Measurements from ENCODE around the gene GCG. TPM values are rescaled to one million over a fixed set of nuclear protein-coding genes. Genes with fewer than 3 reads are reported as not detected.

GCG gene
- total and polyA plus RNA-seq, 10 of the 15 experiments (the other 5 are each of a cell fraction or from before 2014, with no cell fraction given): not detected

DNA sequence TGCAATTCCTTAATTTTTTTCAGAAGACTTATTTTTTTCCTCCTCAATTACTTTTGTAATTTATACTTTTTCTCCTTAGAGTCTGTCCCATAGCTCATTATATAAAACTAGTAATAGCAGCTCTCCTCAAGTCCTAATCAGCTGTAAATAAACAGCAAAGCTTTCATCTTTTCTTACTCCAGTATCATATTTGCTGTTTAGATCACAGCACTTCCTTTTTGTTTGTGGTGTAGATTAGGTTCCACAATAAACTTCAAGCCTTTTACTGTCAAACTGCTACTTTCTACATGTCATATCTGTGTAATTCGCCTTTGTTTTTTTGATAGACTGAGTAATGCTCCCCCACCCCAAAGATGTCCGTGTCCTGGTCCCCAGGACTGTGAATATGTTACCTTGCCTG, 25.5 kb downstream of the GCG start (continued):
- TF ChIP-seq, protein P1, sequence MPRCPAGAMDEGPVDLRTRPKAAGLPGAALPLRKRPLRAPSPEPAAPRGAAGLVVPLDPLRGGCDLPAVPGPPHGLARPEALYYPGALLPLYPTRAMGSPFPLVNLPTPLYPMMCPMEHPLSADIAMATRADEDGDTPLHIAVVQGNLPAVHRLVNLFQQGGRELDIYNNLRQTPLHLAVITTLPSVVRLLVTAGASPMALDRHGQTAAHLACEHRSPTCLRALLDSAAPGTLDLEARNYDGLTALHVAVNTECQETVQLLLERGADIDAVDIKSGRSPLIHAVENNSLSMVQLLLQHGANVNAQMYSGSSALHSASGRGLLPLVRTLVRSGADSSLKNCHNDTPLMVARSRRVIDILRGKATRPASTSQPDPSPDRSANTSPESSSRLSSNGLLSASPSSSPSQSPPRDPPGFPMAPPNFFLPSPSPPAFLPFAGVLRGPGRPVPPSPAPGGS (IDR thresholded peaks at IDR 0.05; ENCODE audit: borderline replicate concordance, insufficient read depth, low read depth, low read length, poor library complexity, severe bottlenecking): no peak
- no peak for TF ChIP-seq ESRRA (IDR thresholded peaks at IDR 0.05; ENCODE audit: low read length)
- 0 out of 2 replicates have a peak, but pooled peaks have one; percentile 11 for TF ChIP-seq BCL11A (IDR thresholded peaks at IDR 0.05; ENCODE audit: low read depth, low read length)
- no peak for TF ChIP-seq IRF5 (IDR thresholded peaks at IDR 0.05; ENCODE audit: borderline replicate concordance)
- TF ChIP-seq NR2F1 (conservative IDR thresholded peaks at IDR 0.05): no peak
- no peak for TF ChIP-seq ETV6 (conservative IDR thresholded peaks at IDR 0.05 in 1 of 2, IDR thresholded peaks at IDR 0.05 in 1 of 2; ENCODE audit: borderline replicate concordance in 1 of 2, low read depth in 1 of 2)
- TF ChIP-seq STAT3 (IDR thresholded peaks at IDR 0.05; ENCODE audit: low read depth, low read length): no peak
- TF ChIP-seq NBN (IDR thresholded peaks at IDR 0.05): 0 out of 2 replicates have a peak, but pooled peaks have one; percentile 15
- TF ChIP-seq E2F8 (IDR thresholded peaks at IDR 0.05; ENCODE audit: low read depth, partially characterized antibody): no peak
- TF ChIP-seq, protein P2, sequence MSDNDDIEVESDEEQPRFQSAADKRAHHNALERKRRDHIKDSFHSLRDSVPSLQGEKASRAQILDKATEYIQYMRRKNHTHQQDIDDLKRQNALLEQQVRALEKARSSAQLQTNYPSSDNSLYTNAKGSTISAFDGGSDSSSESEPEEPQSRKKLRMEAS (IDR thresholded peaks at IDR 0.05; ENCODE audit: low read depth, low read length): no peak
- no peak for TF ChIP-seq CHD1 (IDR thresholded peaks at IDR 0.05; ENCODE audit: low read depth, low read length)
- TF ChIP-seq POLR2AphosphoS5 (IDR thresholded peaks at IDR 0.05; ENCODE audit: low read length): no peak
- no peak for TF ChIP-seq RAD51 (IDR thresholded peaks at IDR 0.05)
- TF ChIP-seq, protein P3, sequence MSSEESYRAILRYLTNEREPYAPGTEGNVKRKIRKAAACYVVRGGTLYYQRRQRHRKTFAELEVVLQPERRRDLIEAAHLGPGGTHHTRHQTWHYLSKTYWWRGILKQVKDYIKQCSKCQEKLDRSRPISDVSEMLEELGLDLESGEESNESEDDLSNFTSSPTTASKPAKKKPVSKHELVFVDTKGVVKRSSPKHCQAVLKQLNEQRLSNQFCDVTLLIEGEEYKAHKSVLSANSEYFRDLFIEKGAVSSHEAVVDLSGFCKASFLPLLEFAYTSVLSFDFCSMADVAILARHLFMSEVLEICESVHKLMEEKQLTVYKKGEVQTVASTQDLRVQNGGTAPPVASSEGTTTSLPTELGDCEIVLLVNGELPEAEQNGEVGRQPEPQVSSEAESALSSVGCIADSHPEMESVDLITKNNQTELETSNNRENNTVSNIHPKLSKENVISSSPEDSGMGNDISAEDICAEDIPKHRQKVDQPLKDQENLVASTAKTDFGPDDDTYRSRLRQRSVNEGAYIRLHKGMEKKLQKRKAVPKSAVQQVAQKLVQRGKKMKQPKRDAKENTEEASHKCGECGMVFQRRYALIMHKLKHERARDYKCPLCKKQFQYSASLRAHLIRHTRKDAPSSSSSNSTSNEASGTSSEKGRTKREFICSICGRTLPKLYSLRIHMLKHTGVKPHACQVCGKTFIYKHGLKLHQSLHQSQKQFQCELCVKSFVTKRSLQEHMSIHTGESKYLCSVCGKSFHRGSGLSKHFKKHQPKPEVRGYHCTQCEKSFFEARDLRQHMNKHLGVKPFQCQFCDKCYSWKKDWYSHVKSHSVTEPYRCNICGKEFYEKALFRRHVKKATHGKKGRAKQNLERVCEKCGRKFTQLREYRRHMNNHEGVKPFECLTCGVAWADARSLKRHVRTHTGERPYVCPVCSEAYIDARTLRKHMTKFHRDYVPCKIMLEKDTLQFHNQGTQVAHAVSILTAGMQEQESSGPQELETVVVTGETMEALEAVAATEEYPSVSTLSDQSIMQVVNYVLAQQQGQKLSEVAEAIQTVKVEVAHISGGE (CRISPR knock-in tag; IDR thresholded peaks at IDR 0.05): no peak
- TF ChIP-seq RUNX3 (IDR thresholded peaks at IDR 0.05; ENCODE audit: low read length): no peak; the same call in 1 of the 2 replicates
- TF ChIP-seq, protein P4, sequence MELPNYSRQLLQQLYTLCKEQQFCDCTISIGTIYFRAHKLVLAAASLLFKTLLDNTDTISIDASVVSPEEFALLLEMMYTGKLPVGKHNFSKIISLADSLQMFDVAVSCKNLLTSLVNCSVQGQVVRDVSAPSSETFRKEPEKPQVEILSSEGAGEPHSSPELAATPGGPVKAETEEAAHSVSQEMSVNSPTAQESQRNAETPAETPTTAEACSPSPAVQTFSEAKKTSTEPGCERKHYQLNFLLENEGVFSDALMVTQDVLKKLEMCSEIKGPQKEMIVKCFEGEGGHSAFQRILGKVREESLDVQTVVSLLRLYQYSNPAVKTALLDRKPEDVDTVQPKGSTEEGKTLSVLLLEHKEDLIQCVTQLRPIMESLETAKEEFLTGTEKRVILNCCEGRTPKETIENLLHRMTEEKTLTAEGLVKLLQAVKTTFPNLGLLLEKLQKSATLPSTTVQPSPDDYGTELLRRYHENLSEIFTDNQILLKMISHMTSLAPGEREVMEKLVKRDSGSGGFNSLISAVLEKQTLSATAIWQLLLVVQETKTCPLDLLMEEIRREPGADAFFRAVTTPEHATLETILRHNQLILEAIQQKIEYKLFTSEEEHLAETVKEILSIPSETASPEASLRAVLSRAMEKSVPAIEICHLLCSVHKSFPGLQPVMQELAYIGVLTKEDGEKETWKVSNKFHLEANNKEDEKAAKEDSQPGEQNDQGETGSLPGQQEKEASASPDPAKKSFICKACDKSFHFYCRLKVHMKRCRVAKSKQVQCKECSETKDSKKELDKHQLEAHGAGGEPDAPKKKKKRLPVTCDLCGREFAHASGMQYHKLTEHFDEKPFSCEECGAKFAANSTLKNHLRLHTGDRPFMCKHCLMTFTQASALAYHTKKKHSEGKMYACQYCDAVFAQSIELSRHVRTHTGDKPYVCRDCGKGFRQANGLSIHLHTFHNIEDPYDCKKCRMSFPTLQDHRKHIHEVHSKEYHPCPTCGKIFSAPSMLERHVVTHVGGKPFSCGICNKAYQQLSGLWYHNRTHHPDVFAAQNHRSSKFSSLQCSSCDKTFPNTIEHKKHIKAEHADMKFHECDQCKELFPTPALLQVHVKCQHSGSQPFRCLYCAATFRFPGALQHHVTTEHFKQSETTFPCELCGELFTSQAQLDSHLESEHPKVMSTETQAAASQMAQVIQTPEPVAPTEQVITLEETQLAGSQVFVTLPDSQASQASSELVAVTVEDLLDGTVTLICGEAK (IDR thresholded peaks at IDR 0.05; ENCODE audit: borderline replicate concordance): no peak

All from GM12878 (cell line).